Measurements from ENCODE around the gene PCSK2.
A peak's percentile ranks its signal among the peaks of the same experiment; 100 is the strongest.

PCSK2 gene

GRCh38 chr20:17406051-17406590, 179.3 kb downstream of the PCSK2 start:
- DNase-seq, result no peak

- DNase-seq, result no peak
Measured at GRCh38 chr20:17407550-17407949, 180.7 kb downstream of the PCSK2 start.

GRCh38 chr20:17417225-17417624, 190.4 kb downstream of the PCSK2 start:
- DNase-seq, result no peak

- no peak for DNase-seq
Measured at GRCh38 chr20:17418737-17419136, 191.9 kb downstream of the PCSK2 start.

- no peak for DNase-seq
Measured at GRCh38 chr20:17419479-17420041, 192.7 kb downstream of the PCSK2 start.

GRCh38 chr20:17421493-17421892, 194.7 kb downstream of the PCSK2 start:
- no peak for DNase-seq

- no peak for DNase-seq
Measured at GRCh38 chr20:17423782-17424181, 196.9 kb downstream of the PCSK2 start.

GRCh38 chr20:17427638-17428037, 200.8 kb downstream of the PCSK2 start:
- no peak for DNase-seq

- DNase-seq, result no peak
Measured at GRCh38 chr20:17430125-17430950, 203.5 kb downstream of the PCSK2 start.

GRCh38 chr20:17431621-17432364, 205.0 kb downstream of the PCSK2 start:
- peak; percentile 58 for DNase-seq

- DNase-seq, result no peak
Measured at GRCh38 chr20:17436664-17437063, 209.8 kb downstream of the PCSK2 start.

- no peak for DNase-seq
Measured at GRCh38 chr20:17437251-17437650, 210.4 kb downstream of the PCSK2 start.

GRCh38 chr20:17438436-17439039, 211.7 kb downstream of the PCSK2 start:
- no peak for DNase-seq

GRCh38 chr20:17439616-17440296, 212.9 kb downstream of the PCSK2 start:
- DNase-seq, result no peak

GRCh38 chr20:17441745-17442144, 214.9 kb downstream of the PCSK2 start:
- DNase-seq, result no peak

- DNase-seq, result no peak
Measured at GRCh38 chr20:17442588-17442987, 215.7 kb downstream of the PCSK2 start.

- DNase-seq, result no peak
Measured at GRCh38 chr20:17443131-17443858, 216.5 kb downstream of the PCSK2 start.

- no peak for DNase-seq
Measured at GRCh38 chr20:17444091-17444490, 217.3 kb downstream of the PCSK2 start.

- DNase-seq, result no peak
Measured at GRCh38 chr20:17445543-17445942, 218.7 kb downstream of the PCSK2 start.

GRCh38 chr20:17446171-17446570, 219.3 kb downstream of the PCSK2 start:
- DNase-seq, result no peak

GRCh38 chr20:17448071-17448470, 221.2 kb downstream of the PCSK2 start:
- DNase-seq, result no peak

GRCh38 chr20:17449031-17449430, 222.2 kb downstream of the PCSK2 start:
- DNase-seq, result no peak
